Cardiac muscle cell (in vitro differentiated cells and primary cell): ENCODE results near the gene PSMC6. TPM values are rescaled to one million over a fixed set of nuclear protein-coding genes. Genes with fewer than 3 reads are reported as not detected.

Source experiments
- DNase-seq, 2 donors: peaks; one replicate each; pipeline versions ENCODE4 v3.0.0 to v3.0.0-alpha.2; 2010 to 2017; ENCODE audit warnings: low read depth in 1 of 2, low spot score in 1 of 2
- H3K27ac ChIP-seq: fragments of 200-600 bp; sonication (generic); 2 replicates; pipeline ENCODE4 v1.5.1; 2016
- H3K27me3 ChIP-seq: fragments of 200-600 bp; sonication (generic); 2 replicates; pipeline ENCODE4 v1.6.0; 2016; ENCODE audit warnings: control low read depth
- H3K36me3 ChIP-seq: fragments of 200-600 bp; sonication (generic); 2 replicates; pipeline ENCODE4 v1.5.1; 2016; ENCODE audit warnings: control low read depth
- H3K4me1 ChIP-seq: fragments of 200-600 bp; sonication (generic); 2 replicates; pipeline ENCODE4 v1.8.1; 2017; ENCODE audit warnings: low read depth, mild to moderate bottlenecking, mixed run types
- H3K4me3 ChIP-seq: fragments of 200-600 bp; sonication (generic); 2 replicates; pipeline ENCODE4 v1.5.1; 2016; ENCODE audit warnings: mild to moderate bottlenecking
- H3K9me3 ChIP-seq: fragments of 200-600 bp; sonication (generic); 2 replicates; pipeline ENCODE4 v1.5.1; 2017; ENCODE audit warnings: low read depth, mild to moderate bottlenecking, control low read depth
- polyA plus RNA-seq: library from polyadenylated mRNA; unstranded; fragments of >200 nt; fragmentation: Nextera tagmentation; extraction: Ambion mirVana; gene quantifications from 2 replicates; pipeline ENCODE4 v1.2.1, GENCODE V29; 2016
- total RNA-seq: library from RNA; depleted of rRNA; stranded (reverse); fragments of >200 nt; gene quantifications from 2 replicates; pipeline ENCODE4 v1.2.3, GENCODE V29; 2016
- TF ChIP-seq, protein P1 (sequence below): IDR thresholded peaks from 2 replicates; pipeline ENCODE4 v1.5.1; 2012; ENCODE audit warnings: low read depth, mild to moderate bottlenecking, low read length

The PSMC6 gene
- total and polyA plus RNA-seq, 2 experiments from 2014 or later, result 135 to 151 TPM

- TF ChIP-seq, protein P1, sequence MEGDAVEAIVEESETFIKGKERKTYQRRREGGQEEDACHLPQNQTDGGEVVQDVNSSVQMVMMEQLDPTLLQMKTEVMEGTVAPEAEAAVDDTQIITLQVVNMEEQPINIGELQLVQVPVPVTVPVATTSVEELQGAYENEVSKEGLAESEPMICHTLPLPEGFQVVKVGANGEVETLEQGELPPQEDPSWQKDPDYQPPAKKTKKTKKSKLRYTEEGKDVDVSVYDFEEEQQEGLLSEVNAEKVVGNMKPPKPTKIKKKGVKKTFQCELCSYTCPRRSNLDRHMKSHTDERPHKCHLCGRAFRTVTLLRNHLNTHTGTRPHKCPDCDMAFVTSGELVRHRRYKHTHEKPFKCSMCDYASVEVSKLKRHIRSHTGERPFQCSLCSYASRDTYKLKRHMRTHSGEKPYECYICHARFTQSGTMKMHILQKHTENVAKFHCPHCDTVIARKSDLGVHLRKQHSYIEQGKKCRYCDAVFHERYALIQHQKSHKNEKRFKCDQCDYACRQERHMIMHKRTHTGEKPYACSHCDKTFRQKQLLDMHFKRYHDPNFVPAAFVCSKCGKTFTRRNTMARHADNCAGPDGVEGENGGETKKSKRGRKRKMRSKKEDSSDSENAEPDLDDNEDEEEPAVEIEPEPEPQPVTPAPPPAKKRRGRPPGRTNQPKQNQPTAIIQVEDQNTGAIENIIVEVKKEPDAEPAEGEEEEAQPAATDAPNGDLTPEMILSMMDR, result no peak
- no peaks in the 10 kb centered on the region for H3K4me1 ChIP-seq
- no peaks in the 10 kb centered on the region for H3K9me3 ChIP-seq
- peaks cover 14% of the 10 kb centered on the region for H3K36me3 ChIP-seq
- no peak overlapping the region for H3K4me3 ChIP-seq
- H3K27me3 ChIP-seq, result no peaks in the 10 kb centered on the region
- DNase-seq, result no peak
- no peak overlapping the region for H3K27ac ChIP-seq
Observed at GRCh38 chr14:52678591-52678990, 28.4 kb upstream of the PSMC6 start.

GRCh38 chr14:52683985-52684520, 22.9 kb upstream of the PSMC6 start:
- no peak overlapping the region for H3K27ac ChIP-seq
- H3K27me3 ChIP-seq, result no peaks in the 10 kb centered on the region
- no peaks in the 10 kb centered on the region for H3K9me3 ChIP-seq
- no peaks in the 10 kb centered on the region for H3K4me1 ChIP-seq
- H3K4me3 ChIP-seq, result no peak overlapping the region
- TF ChIP-seq, protein P1, result no peak
- H3K36me3 ChIP-seq, result no peaks in the 10 kb centered on the region
- DNase-seq, result no peak

DNA sequence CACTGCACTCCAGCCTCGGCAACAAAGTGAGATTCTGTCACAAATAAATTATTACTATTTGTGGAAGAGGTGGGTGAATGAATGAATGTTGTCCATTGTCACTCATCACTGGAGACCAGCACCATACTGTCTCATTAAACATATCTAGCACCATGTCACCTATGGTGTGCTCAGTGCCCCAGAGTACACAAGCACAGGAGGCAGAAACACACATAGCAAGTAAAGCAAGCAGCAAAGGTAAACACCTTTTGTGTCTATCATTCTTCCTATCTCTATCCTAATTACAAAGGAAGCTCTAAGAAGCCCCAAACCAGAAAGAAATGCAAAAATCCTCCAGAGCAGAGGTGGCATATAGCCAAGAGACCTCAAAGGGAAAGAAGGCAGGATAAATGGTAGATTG, 20.8 kb upstream of the PSMC6 start:
- TF ChIP-seq, protein P1, result no peak
- Histone ChIP-seq H3K4me1 (no peaks in the 10 kb centered on the region), H3K4me3 (no peak overlapping the region), H3K27ac (no peak overlapping the region), H3K36me3 (no peaks in the 10 kb centered on the region), H3K27me3 (no peaks in the 10 kb centered on the region), H3K9me3 (no peaks in the 10 kb centered on the region)
- DNase-seq, result no peak

- Histone ChIP-seq H3K36me3 (no peaks in the 10 kb centered on the region), H3K27me3 (no peaks in the 10 kb centered on the region), H3K4me1 (peaks cover 7% of the 10 kb centered on the region), H3K27ac (no peak overlapping the region), H3K9me3 (no peaks in the 10 kb centered on the region), H3K4me3 (no peak overlapping the region)
- TF ChIP-seq, protein P1, result no peak
- DNase-seq, result no peak
Observed at GRCh38 chr14:52690983-52691760, 15.8 kb upstream of the PSMC6 start.

- Histone ChIP-seq H3K27me3 (no peaks in the 10 kb centered on the region), H3K4me3 (no peak overlapping the region), H3K4me1 (peaks cover 7% of the 10 kb centered on the region), H3K27ac (no peak overlapping the region), H3K9me3 (no peaks in the 10 kb centered on the region), H3K36me3 (no peaks in the 10 kb centered on the region)
- TF ChIP-seq, protein P1, result no peak
- DNase-seq, result peak in 1 of 2 donors; percentile 67
Observed at GRCh38 chr14:52692248-52692962, 14.6 kb upstream of the PSMC6 start.
